Measurements from ENCODE around the gene MAPKAPK2. TPM values are rescaled to one million over a fixed set of nuclear protein-coding genes. Genes with fewer than 3 reads are reported as not detected.
A peak's percentile ranks its signal among the peaks of the same experiment; 100 is the strongest.

The MAPKAPK2 gene
- total and polyA plus RNA-seq, 10 donors: 42.2 to 129 (median 94.2) TPM

DNA sequence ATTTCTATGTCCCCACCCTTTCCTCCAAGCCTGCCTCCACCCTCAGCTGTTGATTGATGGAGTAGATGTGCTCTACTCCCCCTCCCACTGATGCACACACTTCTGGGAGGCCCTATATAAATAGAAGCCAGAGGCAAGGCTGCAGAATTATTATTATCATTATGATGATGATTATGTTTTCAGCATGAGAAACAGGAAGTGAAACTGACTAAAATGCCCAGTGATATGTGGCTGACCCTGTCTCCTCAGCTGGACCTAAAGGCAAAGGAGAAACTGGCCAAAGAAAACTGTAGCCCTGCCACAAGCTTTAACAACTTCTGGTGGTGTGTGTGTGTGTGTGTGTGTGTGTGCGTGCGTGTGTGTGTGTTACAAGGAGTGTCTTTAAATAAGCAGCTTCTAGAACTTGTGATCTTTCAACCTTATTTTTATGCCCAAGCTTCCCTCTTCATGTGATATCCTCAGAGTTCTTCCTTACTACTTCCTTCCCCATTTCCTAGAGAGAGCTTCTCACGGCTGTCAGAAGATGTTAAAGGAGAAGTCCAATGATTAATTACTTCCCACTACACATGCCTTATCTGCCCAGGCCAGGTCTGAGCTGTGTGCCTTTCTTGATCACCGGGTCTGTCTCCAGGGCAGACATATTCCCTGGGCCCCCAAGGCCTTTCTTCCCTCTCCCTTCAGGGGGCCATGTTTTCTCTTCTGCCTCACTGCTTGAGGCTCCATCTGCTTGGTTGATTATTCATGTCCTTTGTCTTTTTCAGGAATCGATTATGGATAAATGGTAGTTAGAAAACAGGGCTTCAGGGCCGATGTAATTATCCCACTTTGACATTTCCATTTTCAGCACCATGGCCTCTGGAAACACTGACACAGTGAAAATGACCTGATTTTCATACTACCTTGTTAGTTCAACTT lies 11.6 kb upstream of the MAPKAPK2 start:
- WGBS, 5 donors: 35 to 40% (median 36%) methylated on average over 6 of the region's 6 CpGs
- peak overlapping the region in 6 of 8 donors; percentile 3 to 53 (median 27) for H3K27ac ChIP-seq
- peaks cover 16 to 42% (median 26%) of the 10 kb centered on the region in 6 donors for H3K4me1 ChIP-seq
- no peak for DNase-seq
- H3K4me3 ChIP-seq: no peak overlapping the region
- intact Hi-C loops (cut with DNase I; ENCODE audit: low total_unique reads): no loop called here
- TF ChIP-seq POLR2AphosphoS5 (IDR thresholded peaks at IDR 0.05) (no peak), CTCF (IDR thresholded peaks at IDR 0.05 in 8 of 11, conservative IDR thresholded peaks at IDR 0.05 in 3 of 11) (no peak), POLR2A (IDR thresholded peaks at IDR 0.05) (no peak)
- no peaks in the 10 kb centered on the region for H3K27me3 ChIP-seq (replicated peaks in 1 of 7)
- no peaks in the 10 kb centered on the region for H3K36me3 ChIP-seq
- H3K9me3 ChIP-seq: no peaks in the 10 kb centered on the region

DNA sequence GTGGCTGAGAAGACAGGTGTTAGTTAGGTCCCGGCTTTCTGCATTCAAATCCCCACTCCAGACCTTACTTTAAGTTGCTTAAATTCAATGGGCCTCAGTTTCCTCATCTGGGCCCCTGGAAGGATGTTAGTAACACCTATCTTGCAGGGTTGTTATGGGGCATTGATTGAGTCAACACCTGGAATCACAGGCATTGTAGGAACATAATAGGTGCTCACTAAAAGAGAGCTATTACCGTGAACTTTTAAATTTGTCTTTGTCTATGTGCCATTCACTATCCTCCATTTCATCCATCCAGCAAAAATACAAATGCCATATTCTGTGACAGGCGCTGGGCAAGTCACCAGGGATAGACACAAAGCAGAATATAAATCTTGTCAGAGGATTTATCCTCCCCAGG lies 10.5 kb upstream of the MAPKAPK2 start:
- Histone ChIP-seq H3K27ac (peak overlapping the region in 2 of 8 donors; percentile 18 to 47), H3K4me3 (no peak overlapping the region), H3K9me3 (no peaks in the 10 kb centered on the region), H3K4me1 (peaks cover 16 to 53% (median 31%) of the 10 kb centered on the region in 6 donors), H3K36me3 (no peaks in the 10 kb centered on the region), H3K27me3 (replicated peaks in 1 of 7) (no peaks in the 10 kb centered on the region)
- DNase-seq: no peak
- 89 to 98% (median 96%) methylated on average over 3 of the region's 3 CpGs for WGBS, 5 donors
- intact Hi-C loops (cut with DNase I; ENCODE audit: low total_unique reads): no loop called here
- TF ChIP-seq POLR2AphosphoS5 (IDR thresholded peaks at IDR 0.05) (no peak), POLR2A (IDR thresholded peaks at IDR 0.05) (no peak), CTCF (IDR thresholded peaks at IDR 0.05 in 8 of 11, conservative IDR thresholded peaks at IDR 0.05 in 3 of 11) (no peak)

DNA sequence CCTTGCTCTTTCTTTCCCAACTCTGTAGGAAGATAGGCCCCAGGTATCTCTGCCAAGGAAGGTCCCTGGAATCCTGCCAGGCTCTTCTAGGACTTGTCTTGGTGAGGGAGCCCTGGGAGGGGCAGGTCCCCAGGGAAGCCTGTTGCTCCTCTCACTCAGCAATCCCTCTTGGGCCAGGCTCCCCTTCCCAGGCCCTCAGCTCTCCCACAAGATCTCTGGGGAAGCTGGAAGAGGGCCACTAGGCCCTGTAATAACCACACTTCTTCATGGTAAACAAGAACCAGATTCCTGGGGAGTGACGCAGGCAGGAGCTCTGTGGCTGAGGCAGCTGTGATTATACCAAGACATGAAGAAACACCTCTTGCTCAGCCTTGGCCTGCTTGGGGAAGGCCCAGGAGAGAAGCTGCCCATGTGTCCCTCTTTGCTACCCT lies 9.9 kb upstream of the MAPKAPK2 start:
- TF ChIP-seq POLR2A (IDR thresholded peaks at IDR 0.05) (no peak), POLR2AphosphoS5 (IDR thresholded peaks at IDR 0.05) (no peak), CTCF (IDR thresholded peaks at IDR 0.05 in 8 of 11, conservative IDR thresholded peaks at IDR 0.05 in 3 of 11) (no peak)
- DNase-seq: no peak
- Histone ChIP-seq H3K9me3 (no peaks in the 10 kb centered on the region), H3K4me1 (peaks cover 16 to 59% (median 36%) of the 10 kb centered on the region in 6 donors), H3K27ac (peak overlapping the region in 3 of 8 donors; percentile 18 to 47 (median 26)), H3K4me3 (no peak overlapping the region), H3K27me3 (replicated peaks in 1 of 7) (no peaks in the 10 kb centered on the region), H3K36me3 (no peaks in the 10 kb centered on the region)
- WGBS, 5 donors: 67 to 88% (median 74%) methylated on average over 1 of the region's 1 CpG
- intact Hi-C loops (cut with DNase I; ENCODE audit: low total_unique reads): no loop called here

- Histone ChIP-seq H3K9me3 (no peaks in the 10 kb centered on the region), H3K4me1 (peaks cover 16 to 73% (median 46%) of the 10 kb centered on the region in 6 donors), H3K27me3 (replicated peaks in 1 of 7) (no peaks in the 10 kb centered on the region), H3K36me3 (no peaks in the 10 kb centered on the region), H3K27ac (no peak overlapping the region), H3K4me3 (no peak overlapping the region)
- intact Hi-C loops (cut with DNase I; ENCODE audit: low total_unique reads): no loop called here
- WGBS, 5 donors: 29 to 65% (median 43%) methylated on average over 2 of the region's 2 CpGs
- DNase-seq: no peak
- no peak for TF ChIP-seq POLR2AphosphoS5 (IDR thresholded peaks at IDR 0.05)
- no peak for TF ChIP-seq POLR2A (IDR thresholded peaks at IDR 0.05)
- TF ChIP-seq CTCF (IDR thresholded peaks at IDR 0.05 in 8 of 11, conservative IDR thresholded peaks at IDR 0.05 in 3 of 11): no peak
Observed at GRCh38 chr1:206676499-206676898, 8.2 kb upstream of the MAPKAPK2 start.

Measured in spleen (tissue), 11 donors.